Measurements from ENCODE around the gene RANBP17. TPM values are rescaled to one million over a fixed set of nuclear protein-coding genes. Genes with fewer than 3 reads are reported as not detected.

The RANBP17 gene
- total and polyA plus RNA-seq, 9 of the 15 experiments (the other 6 are each of a cell fraction or from before 2014, with no cell fraction given), result not detected

DNA sequence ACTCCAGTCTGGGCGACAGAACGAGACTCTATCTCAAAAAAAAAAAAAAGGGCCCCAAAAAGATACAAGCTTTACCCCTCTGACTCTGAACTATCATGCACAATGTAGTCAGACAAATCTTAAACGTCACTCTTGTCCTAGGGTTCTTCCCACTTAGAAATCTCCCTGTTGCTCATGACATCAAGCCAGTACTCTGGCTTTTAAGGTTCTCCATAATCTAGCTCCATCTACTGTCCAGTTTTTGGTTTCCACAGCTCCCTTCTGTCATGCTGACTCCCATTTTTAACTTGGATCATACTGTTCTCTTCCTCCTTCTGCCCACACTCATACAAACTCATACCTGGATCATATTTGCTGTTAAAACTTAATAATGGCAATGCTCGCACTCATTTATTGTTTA is 290.6 kb downstream of the RANBP17 start:
- CTCF ChIA-PET (ENCODE audit: low intra/inter-chr PET ratio), result no interaction called here
- Histone ChIP-seq H3K27me3 (ENCODE audit: control insufficient read depth in 2 of 2, insufficient read depth in 2 of 2, low read length in 2 of 2) (no peaks in the 10 kb centered on the region), H2AFZ (ENCODE audit: low read depth, low read length) (no peak overlapping the region), H3K9ac (ENCODE audit: insufficient read depth in 1 of 2, low read depth in 2 of 2, low read length in 2 of 2) (no peak overlapping the region), H3K9me1 (ENCODE audit: control insufficient read depth, insufficient read depth, low read length) (no peaks in the 10 kb centered on the region), H3K27ac (ENCODE audit: extremely low read depth, low read depth, low read length) (no peak overlapping the region), H3K36me3 (ENCODE audit: control insufficient read depth, insufficient read depth, low read length) (no peaks in the 10 kb centered on the region), H4K20me1 (replicated peaks; ENCODE audit: control insufficient read depth, insufficient read depth, low read length) (no peaks in the 10 kb centered on the region), H3K79me2 (ENCODE audit: control insufficient read depth, insufficient read depth, low read length) (no peaks in the 10 kb centered on the region), H3K9me3 (replicated peaks; ENCODE audit: control insufficient read depth, insufficient read depth, low read depth, low read length) (no peaks in the 10 kb centered on the region), H3K4me2 (ENCODE audit: insufficient read depth, low read length) (no peak overlapping the region), H3K4me1 (replicated peaks in 1 of 2; ENCODE audit: control insufficient read depth in 2 of 2, insufficient read depth in 2 of 2, low read length in 2 of 2) (no peaks in the 10 kb centered on the region), H3K4me3 (no peak overlapping the region)
- ATAC-seq (peak; percentile 63; the same call in 2 of the 3 replicates), DNase-seq (ENCODE audit: extremely low read depth in 1 of 4, low spot score in 3 of 4) (peak in 2 of 4 experiments; percentile 4 to 9), FAIRE-seq (peak; percentile 6)
- POLR2A ChIA-PET, result interaction anchor here (0.6 kb wide), 1 partner anchor 13 kb away, joined by 3 read pairs; no protein-coding TSS in a partner anchor
- 0% methylated on average over 2 of the region's 4 CpGs for WGBS (ENCODE audit: insufficient coverage, low coverage, missing lambda C conversion rate)
- intact Hi-C loops (cut with micrococcal nuclease), result no loop called here
- in situ Hi-C loops (cut with MboI), result no loop called here
- no peak for TF ChIP-seq SAFB (IDR thresholded peaks at IDR 0.05; ENCODE audit: borderline replicate concordance, low read depth, low read length)
- TF ChIP-seq, protein P1, sequence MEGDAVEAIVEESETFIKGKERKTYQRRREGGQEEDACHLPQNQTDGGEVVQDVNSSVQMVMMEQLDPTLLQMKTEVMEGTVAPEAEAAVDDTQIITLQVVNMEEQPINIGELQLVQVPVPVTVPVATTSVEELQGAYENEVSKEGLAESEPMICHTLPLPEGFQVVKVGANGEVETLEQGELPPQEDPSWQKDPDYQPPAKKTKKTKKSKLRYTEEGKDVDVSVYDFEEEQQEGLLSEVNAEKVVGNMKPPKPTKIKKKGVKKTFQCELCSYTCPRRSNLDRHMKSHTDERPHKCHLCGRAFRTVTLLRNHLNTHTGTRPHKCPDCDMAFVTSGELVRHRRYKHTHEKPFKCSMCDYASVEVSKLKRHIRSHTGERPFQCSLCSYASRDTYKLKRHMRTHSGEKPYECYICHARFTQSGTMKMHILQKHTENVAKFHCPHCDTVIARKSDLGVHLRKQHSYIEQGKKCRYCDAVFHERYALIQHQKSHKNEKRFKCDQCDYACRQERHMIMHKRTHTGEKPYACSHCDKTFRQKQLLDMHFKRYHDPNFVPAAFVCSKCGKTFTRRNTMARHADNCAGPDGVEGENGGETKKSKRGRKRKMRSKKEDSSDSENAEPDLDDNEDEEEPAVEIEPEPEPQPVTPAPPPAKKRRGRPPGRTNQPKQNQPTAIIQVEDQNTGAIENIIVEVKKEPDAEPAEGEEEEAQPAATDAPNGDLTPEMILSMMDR (IDR thresholded peaks at IDR 0.05 in 2 of 3, conservative IDR thresholded peaks at IDR 0.05 in 1 of 3; ENCODE audit: insufficient read depth in 2 of 3, low read depth in 1 of 3, low read length in 3 of 3), result peak in 2 of 3 experiments; percentile 20 to 22; a peak in 2 of 6 replicates
- 0 out of 4 replicates have a peak, but pooled peaks of 1 of the 2 experiments have one; percentile 31 for TF ChIP-seq RAD21 (CRISPR knock-in tag; conservative IDR thresholded peaks at IDR 0.05 in 1 of 2, IDR thresholded peaks at IDR 0.05 in 1 of 2)
- no TSS peak for BruUV-seq (replicated peaks)

Data from K562 (cell line).